Liver (tissue), 9 donors: ENCODE data around the gene PGC. TPM values are rescaled to one million over a fixed set of nuclear protein-coding genes. Genes with fewer than 3 reads are reported as not detected.

Source experiments
- DNase-seq: peaks from one replicate; pipeline ENCODE4 v3.0.0-alpha.2; 2017; ENCODE audit warnings: low spot score
- H3K27ac ChIP-seq, 2 donors: one replicate each; pipeline ENCODE4 v1.7.0; 2013; ENCODE audit warnings: inconsistent platforms in 2 of 2, low read length in 2 of 2, control low read depth in 1 of 2, low read depth in 1 of 2, mild to moderate bottlenecking in 1 of 2
- H3K27me3 ChIP-seq, 4 donors: one replicate each; pipeline versions ENCODE4 v1.6.1 to v1.7.0; 2013; ENCODE audit warnings: low read length in 3 of 4, inconsistent platforms in 1 of 4, mild to moderate bottlenecking in 1 of 4, moderate library complexity in 1 of 4; ENCODE audit not compliant: control insufficient read depth in 4 of 4, insufficient read depth in 4 of 4
- H3K36me3 ChIP-seq, 4 donors: one replicate each; pipeline versions ENCODE4 v1.6.1 to v1.7.0; 2013; ENCODE audit warnings: low read length in 3 of 4, mild to moderate bottlenecking in 3 of 4, low read depth in 1 of 4, moderate library complexity in 1 of 4; ENCODE audit not compliant: control insufficient read depth in 4 of 4, insufficient read depth in 3 of 4
- H3K4me1 ChIP-seq, 4 donors: one replicate each; pipeline versions ENCODE4 v1.6.1 to v1.7.0; 2013; ENCODE audit warnings: low read length in 3 of 4, mild to moderate bottlenecking in 3 of 4, moderate library complexity in 1 of 4; ENCODE audit not compliant: control insufficient read depth in 4 of 4, insufficient read depth in 4 of 4
- H3K4me3 ChIP-seq, 3 donors: one replicate each; pipeline versions ENCODE4 v1.6.1 to v1.7.0; 2013; ENCODE audit warnings: low read length in 3 of 3, control low read depth in 1 of 3, low read depth in 1 of 3, mild to moderate bottlenecking in 1 of 3
- H3K9ac ChIP-seq, 2 donors: one replicate each; pipeline ENCODE4 v1.7.0; 2013; ENCODE audit warnings: low read length in 2 of 2, mild to moderate bottlenecking in 2 of 2, moderate library complexity in 2 of 2, control low read depth in 1 of 2, low read depth in 1 of 2
- H3K9me3 ChIP-seq, 4 donors: one replicate each; pipeline versions ENCODE4 v1.6.1 to v1.7.0; 2013; ENCODE audit warnings: low read length in 3 of 4; ENCODE audit not compliant: control insufficient read depth in 4 of 4
- ATF3 ChIP-seq: IDR thresholded peaks from 2 replicates; pipeline ENCODE4 v1.6.1; 2016; ENCODE audit warnings: antibody characterized with exemption
- EGR1 ChIP-seq, 2 donors: IDR thresholded peaks; 2 replicates each; pipeline ENCODE4 v1.6.1; 2016 to 2018; ENCODE audit warnings: antibody characterized with exemption in 2 of 2, low read depth in 2 of 2
- FOXA1 ChIP-seq: IDR thresholded peaks from 2 replicates; pipeline ENCODE4 v1.6.1; 2016; ENCODE audit warnings: antibody characterized with exemption
- FOXA2 ChIP-seq: IDR thresholded peaks from 2 replicates; pipeline ENCODE4 v1.6.1; 2016; ENCODE audit warnings: antibody characterized with exemption
- GABPA ChIP-seq, 2 donors: IDR thresholded peaks in 1 of 2; conservative IDR thresholded peaks in 1 of 2; 2 replicates each; pipeline ENCODE4 v1.6.1; 2016; ENCODE audit warnings: antibody characterized with exemption in 2 of 2, mild to moderate bottlenecking in 1 of 2, moderate library complexity in 1 of 2
- HNF4A ChIP-seq, 2 donors: conservative IDR thresholded peaks; 2 replicates each; pipeline ENCODE4 v1.6.1; 2016; ENCODE audit warnings: antibody characterized with exemption in 2 of 2, mild to moderate bottlenecking in 2 of 2
- HNF4G ChIP-seq: IDR thresholded peaks from 2 replicates; pipeline ENCODE4 v1.6.1; 2016; ENCODE audit warnings: antibody characterized with exemption
- JUND ChIP-seq, 2 donors: IDR thresholded peaks; 2 replicates each; pipeline ENCODE4 v1.6.1; 2016; ENCODE audit warnings: antibody characterized with exemption in 2 of 2
- NR2F2 ChIP-seq: IDR thresholded peaks from 2 replicates; pipeline ENCODE4 v1.6.1; 2016; ENCODE audit warnings: antibody characterized with exemption
- RAD21 ChIP-seq, 2 donors: IDR thresholded peaks; 2 replicates each; pipeline ENCODE4 v1.6.1; 2016; ENCODE audit warnings: antibody characterized with exemption in 2 of 2, mild to moderate bottlenecking in 2 of 2
- RXRA ChIP-seq, 2 donors: IDR thresholded peaks; 2 replicates each; pipeline ENCODE4 v1.6.1; 2017 to 2018; ENCODE audit warnings: antibody characterized with exemption in 2 of 2, mild to moderate bottlenecking in 1 of 2
- SP1 ChIP-seq: IDR thresholded peaks from 2 replicates; pipeline ENCODE4 v1.6.1; 2018; ENCODE audit warnings: antibody characterized with exemption, mild to moderate bottlenecking
- TAF1 ChIP-seq: conservative IDR thresholded peaks from 2 replicates; pipeline ENCODE4 v1.6.1; 2016; ENCODE audit warnings: antibody characterized with exemption, mild to moderate bottlenecking
- YY1 ChIP-seq: IDR thresholded peaks from 2 replicates; pipeline ENCODE4 v1.6.1; 2016; ENCODE audit warnings: antibody characterized with exemption, mild to moderate bottlenecking
- WGBS: extraction: QIAGEN DNeasy Blood & Tissue Kit; methylation state at CpG from one replicate; pipeline ENCODE4 v1.1.7; 2013; 5-methylcytosine and 5-hydroxymethylcytosine counted together
- polyA plus RNA-seq, 2 donors: library from polyadenylated mRNA; stranded (reverse) in 1 of 2; unstranded in 1 of 2; fragments of 200-250 nt in 1 of 2; fragments of >200 nt in 1 of 2; fragmentation: Nextera tagmentation in 1 of 2; extraction: Ambion mirVana in 1 of 2; gene quantifications; one replicate each; pipeline versions ENCODE4 v1.2.1 to v1.2.3, GENCODE V29; 2013 to 2015
- total RNA-seq, 2 donors: library from RNA; depleted of rRNA; stranded (reverse); fragments of >200 nt; gene quantifications; one replicate each; pipeline ENCODE4 v1.2.3, GENCODE V29; 2014
- TF ChIP-seq, protein P1 (sequence below): IDR thresholded peaks from 2 replicates; pipeline ENCODE4 v1.6.1; 2016; ENCODE audit warnings: antibody characterized with exemption, mild to moderate bottlenecking
- TF ChIP-seq, protein P2 (sequence below): IDR thresholded peaks from 2 replicates; pipeline ENCODE4 v1.6.1; 2016; ENCODE audit warnings: antibody characterized with exemption
- TF ChIP-seq, protein P3 (sequence below): IDR thresholded peaks from 2 replicates; pipeline ENCODE4 v1.6.1; 2016; ENCODE audit warnings: antibody characterized with exemption
- donor health status: healthy.
- donor health status: healthy.
- donor health status: healthy.
- donor health status: healthy.
- donor health status: healthy.

Gene PGC
- total and polyA plus RNA-seq, 4 donors = 0.05 to 0.18 TPM; not detected in 2

DNA sequence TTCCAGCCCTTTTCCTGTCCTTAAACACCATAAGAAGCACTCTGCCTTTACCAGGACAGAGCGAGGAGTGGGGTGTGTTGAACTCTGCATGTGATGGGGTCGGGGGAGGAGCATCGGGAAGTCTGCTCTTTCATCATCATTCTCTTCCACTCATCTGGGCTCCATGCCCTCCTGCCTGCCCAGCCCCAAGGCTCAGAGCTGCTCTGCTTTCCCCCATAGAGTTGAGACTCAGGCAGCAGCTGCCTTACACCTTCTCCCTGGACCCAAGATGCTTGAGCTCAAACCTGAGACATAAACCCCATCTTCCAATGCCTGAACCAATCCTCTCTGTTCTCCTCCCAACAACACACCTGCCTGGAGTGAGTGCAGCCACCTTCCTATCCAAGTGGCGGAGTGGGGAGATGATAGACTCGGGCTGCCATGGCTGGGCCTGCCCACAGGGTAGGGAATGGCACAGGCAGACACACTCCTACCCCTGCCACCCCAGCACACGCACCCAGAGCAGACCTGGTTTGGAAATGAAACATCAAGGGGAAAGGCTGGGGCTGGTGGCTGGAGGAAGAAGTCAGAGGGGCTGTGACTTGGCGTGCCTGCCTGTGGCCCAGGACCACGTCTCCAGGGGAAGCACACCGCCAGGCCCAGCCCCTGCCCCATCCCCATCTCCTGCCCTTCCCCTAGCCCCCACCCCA lies 40.2 kb downstream of the PGC start:
- H3K36me3 ChIP-seq = no peaks in the 10 kb centered on the region
- H3K27me3 ChIP-seq = no peaks in the 10 kb centered on the region
- no peak overlapping the region for H3K4me3 ChIP-seq
- H3K4me1 ChIP-seq = peaks cover 0 to under 1% (median 0%) of the 10 kb centered on the region in 4 donors
- 83% methylated on average over 9 of the region's 9 CpGs for WGBS
- H3K27ac ChIP-seq = peak overlapping the region in 1 of 2 donors; percentile 37
- no peak overlapping the region for H3K9ac ChIP-seq
- TF ChIP-seq, protein P1, sequence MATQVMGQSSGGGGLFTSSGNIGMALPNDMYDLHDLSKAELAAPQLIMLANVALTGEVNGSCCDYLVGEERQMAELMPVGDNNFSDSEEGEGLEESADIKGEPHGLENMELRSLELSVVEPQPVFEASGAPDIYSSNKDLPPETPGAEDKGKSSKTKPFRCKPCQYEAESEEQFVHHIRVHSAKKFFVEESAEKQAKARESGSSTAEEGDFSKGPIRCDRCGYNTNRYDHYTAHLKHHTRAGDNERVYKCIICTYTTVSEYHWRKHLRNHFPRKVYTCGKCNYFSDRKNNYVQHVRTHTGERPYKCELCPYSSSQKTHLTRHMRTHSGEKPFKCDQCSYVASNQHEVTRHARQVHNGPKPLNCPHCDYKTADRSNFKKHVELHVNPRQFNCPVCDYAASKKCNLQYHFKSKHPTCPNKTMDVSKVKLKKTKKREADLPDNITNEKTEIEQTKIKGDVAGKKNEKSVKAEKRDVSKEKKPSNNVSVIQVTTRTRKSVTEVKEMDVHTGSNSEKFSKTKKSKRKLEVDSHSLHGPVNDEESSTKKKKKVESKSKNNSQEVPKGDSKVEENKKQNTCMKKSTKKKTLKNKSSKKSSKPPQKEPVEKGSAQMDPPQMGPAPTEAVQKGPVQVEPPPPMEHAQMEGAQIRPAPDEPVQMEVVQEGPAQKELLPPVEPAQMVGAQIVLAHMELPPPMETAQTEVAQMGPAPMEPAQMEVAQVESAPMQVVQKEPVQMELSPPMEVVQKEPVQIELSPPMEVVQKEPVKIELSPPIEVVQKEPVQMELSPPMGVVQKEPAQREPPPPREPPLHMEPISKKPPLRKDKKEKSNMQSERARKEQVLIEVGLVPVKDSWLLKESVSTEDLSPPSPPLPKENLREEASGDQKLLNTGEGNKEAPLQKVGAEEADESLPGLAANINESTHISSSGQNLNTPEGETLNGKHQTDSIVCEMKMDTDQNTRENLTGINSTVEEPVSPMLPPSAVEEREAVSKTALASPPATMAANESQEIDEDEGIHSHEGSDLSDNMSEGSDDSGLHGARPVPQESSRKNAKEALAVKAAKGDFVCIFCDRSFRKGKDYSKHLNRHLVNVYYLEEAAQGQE = no peak
- TF ChIP-seq FOXA2 (no peak), ATF3 (no peak), SP1 (no peak), FOXA1 (no peak), RXRA (IDR thresholded peaks at IDR 0.05) (no peak), JUND (IDR thresholded peaks at IDR 0.05) (no peak), RAD21 (IDR thresholded peaks at IDR 0.05) (no peak), HNF4G (no peak), HNF4A (conservative IDR thresholded peaks at IDR 0.05) (no peak), TAF1 (no peak), EGR1 (IDR thresholded peaks at IDR 0.05; ENCODE audit: low read depth in 2 of 2) (no peak), NR2F2 (no peak), YY1 (no peak), GABPA (IDR thresholded peaks at IDR 0.05 in 1 of 2, conservative IDR thresholded peaks at IDR 0.05 in 1 of 2) (no peak)
- TF ChIP-seq, protein P2, sequence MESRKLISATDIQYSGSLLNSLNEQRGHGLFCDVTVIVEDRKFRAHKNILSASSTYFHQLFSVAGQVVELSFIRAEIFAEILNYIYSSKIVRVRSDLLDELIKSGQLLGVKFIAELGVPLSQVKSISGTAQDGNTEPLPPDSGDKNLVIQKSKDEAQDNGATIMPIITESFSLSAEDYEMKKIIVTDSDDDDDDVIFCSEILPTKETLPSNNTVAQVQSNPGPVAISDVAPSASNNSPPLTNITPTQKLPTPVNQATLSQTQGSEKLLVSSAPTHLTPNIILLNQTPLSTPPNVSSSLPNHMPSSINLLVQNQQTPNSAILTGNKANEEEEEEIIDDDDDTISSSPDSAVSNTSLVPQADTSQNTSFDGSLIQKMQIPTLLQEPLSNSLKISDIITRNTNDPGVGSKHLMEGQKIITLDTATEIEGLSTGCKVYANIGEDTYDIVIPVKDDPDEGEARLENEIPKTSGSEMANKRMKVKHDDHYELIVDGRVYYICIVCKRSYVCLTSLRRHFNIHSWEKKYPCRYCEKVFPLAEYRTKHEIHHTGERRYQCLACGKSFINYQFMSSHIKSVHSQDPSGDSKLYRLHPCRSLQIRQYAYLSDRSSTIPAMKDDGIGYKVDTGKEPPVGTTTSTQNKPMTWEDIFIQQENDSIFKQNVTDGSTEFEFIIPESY = no peak
- TF ChIP-seq, protein P3, sequence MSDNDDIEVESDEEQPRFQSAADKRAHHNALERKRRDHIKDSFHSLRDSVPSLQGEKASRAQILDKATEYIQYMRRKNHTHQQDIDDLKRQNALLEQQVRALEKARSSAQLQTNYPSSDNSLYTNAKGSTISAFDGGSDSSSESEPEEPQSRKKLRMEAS = no peak
- DNase-seq = no peak
- no peaks in the 10 kb centered on the region for H3K9me3 ChIP-seq
